Tongue (tissue), 2 donors: ENCODE data around the gene LHB. TPM values are rescaled to one million over a fixed set of nuclear protein-coding genes. Genes with fewer than 3 reads are reported as not detected.
"Not testable (repeated sequence)": the region's sequence is repeated elsewhere in the genome, so short reads cannot be mapped to it uniquely, and the experiment has no call there.

Experiments used
- DNase-seq: peaks from one replicate; pipeline ENCODE4 v3.0.0-alpha.2; 2015
- total RNA-seq: library from RNA; depleted of rRNA; stranded (reverse); fragments of >200 nt; gene quantifications from one replicate; pipeline ENCODE4 v1.2.3, GENCODE V29; 2014

LHB gene
- total RNA-seq, 1 donor from 2014 or later = not detected

DNA sequence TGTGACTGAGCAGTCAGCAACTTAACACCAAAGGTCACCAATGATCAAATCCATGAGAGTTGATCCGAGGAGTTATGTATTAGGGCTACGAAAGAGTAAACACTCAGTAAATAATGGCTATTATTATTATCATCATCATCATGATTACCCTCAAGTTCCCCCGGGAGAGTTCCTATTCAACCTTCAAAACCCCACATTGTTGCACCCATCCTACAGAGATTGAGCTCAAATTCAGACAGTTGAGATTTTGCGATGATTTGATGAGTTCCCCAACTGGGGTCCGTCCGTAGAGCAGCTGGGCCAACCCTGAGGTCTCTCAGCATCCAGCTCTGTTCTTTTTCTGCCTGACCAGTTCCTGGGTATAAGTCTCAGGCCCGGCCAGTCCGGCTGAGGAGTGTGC, 21.2 kb upstream of the LHB start:
- DNase-seq = not testable (repeated sequence)

DNA sequence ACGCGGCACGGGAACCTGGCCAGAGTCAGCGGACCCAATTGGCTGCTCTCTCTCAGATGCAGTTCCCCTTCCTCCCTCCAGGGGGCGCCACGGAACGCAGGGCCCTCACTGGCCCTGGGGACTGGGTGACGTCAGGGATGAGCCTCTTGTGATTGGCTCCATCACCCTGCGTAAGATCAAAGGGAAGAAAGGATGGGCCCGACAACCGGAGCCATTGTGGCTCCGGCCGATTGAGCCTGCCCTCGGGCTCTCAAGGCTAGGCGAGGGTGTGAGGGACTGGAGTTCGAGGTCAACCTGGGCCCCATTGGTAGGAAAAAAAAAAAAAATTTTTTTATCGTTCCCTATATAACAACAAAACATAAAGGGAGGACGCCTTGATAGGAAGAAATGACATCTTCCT, 19.9 kb upstream of the LHB start, which contains the start of gene CGB1:
Gene CGB1 (minus strand): TSS at position 81 of the 400 bp plus-strand sequence. CDS start 184 bp downstream, outside the sequence.
- not testable (repeated sequence) for DNase-seq

GRCh38 chr19:49031642-49032301, 14.9 kb upstream of the LHB start, which contains the start of gene CGB2:
TSS of gene CGB2 (plus strand) at chr19:49031890. CDS start at chr19:49032096, 206 bp downstream.
- DNase-seq = not testable (repeated sequence)

DNA sequence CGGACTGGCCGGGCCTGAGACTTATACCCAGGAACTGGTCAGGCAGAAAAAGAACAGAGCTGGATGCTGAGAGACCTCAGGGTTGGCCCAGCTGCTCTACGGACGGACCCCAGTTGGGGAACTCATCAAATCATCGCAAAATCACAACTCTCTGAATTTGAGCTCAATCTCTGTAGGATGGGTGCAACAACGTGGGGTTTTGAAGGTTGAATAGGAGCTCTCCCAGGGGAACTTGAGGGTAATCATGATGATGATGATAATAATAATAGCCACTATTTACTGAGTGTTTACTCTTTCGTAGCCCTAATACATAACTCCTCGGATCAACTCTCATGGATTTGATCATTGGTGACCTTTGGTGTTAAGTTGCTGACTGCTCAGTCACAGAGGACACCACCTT, 13.4 kb upstream of the LHB start:
- not testable (repeated sequence) for DNase-seq

- not testable (repeated sequence) for DNase-seq
These were observed 12.9 kb upstream of the LHB start for GRCh38 chr19:49029749-49030148.

DNA sequence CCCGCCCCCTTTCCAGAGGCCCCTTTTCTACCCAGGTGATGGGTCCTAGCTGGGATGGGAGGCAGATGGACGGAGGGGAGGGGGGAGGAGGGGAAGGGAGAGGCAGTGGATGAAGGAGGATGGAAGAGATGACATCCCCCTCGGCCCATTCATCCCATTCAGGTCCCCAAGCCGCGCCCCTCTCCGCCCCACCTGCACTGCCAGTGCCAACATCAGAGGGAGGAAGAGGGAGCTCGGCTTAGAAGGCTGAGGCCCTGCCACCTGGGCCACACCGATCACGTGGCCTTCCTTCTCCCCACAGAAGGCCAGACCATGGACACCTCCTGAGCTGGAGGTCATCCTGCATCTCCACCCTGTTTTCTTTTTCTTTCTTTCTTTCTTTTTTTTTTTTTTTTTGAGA, 11.8 kb upstream of the LHB start:
- DNase-seq = not testable (repeated sequence)

- not testable (repeated sequence) for DNase-seq
These were observed 8.7 kb upstream of the LHB start for GRCh38 chr19:49025599-49025998.

DNA sequence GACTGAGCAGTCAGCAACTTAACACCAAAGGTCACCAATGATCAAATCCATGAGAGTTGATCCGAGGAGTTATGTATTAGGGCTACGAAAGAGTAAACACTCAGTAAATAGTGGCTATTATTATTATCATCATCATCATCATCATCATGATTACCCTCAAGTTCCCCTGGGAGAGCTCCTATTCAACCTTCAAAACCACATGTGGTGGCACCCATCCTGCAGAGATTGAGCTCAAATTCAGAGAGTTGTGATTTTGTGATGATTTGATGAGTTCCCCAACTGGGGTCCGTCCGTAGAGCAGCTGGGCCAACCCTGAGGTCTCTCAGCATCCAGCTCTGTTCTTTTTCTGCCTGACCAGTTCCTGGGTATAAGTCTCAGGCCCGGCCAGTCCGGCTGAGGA, 8.2 kb upstream of the LHB start:
- not testable (repeated sequence) for DNase-seq

GRCh38 chr19:49024233-49024632, 7.3 kb upstream of the LHB start, which contains the start of gene CGB3:
TSS of gene CGB3 (minus strand) at chr19:49024333. CDS start at chr19:49023971, 362 bp downstream.
- DNase-seq = not testable (repeated sequence)

DNA sequence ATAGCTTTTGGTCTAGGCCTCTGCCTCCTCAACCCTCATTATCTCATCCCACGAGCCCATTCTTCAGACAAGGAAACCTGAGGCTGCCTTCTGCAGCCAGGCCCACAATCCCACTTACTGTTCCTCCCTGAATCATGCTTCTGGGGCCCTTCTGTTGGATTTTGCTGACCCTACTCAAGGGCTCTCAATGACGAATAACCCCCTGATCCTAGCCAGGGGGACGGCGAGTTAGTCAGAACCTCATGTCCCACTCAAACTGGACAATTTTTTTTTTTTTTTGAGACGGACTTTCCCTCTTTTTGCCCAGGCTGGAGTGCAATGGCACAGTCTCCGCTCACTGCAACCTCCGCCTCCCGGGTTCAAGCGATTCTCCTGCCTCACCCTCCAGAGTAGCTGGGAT, 5.2 kb upstream of the LHB start:
- DNase-seq = no peak

DNA sequence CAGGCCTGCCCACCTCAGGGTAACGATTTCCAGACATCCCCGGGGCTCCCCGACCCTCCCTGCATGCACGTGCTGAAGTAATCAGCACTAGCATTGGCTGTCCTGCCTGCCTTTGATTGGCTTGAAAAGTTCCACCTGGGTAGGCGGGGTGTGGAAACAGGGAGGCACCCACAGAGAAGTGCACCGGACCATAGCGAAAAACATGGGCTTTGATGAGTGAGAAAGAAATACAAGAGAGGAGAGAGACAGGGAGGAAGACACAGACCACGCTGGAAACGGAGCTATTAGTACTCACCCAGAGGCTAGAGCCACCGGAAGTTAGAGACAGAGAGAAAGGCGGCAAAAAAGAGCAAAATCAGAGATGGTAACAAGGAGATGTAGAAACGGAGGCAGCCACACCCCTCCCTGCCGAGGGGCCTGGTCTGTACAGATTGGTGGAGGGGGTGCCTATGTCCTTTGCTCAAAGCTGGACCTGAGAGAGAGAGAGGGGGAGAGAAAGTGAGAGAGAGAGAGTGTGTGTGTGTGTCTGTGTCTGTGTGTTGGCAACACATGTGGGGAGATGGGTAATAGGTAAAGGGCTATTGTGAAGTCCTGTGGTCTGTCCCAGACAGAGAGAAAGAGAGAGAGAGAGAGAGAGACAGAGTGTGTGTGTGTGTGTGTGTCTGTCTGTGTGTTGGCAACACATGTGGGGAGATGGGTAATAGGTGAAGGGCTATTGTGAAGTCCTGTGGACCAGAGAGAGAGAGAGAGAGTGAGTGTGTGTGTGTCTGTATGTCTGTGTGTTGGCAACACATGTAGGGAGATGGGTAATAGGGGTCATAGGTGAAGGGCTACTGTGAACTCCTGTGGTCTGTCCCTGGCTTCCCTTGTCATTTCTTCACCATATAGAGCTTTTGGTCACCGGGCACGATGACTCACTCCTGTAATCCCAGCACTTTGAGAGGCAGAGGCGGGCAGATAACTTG, 4.3 kb upstream of the LHB start:
- DNase-seq = no peak

- DNase-seq = no peak
These were observed 3.5 kb upstream of the LHB start for GRCh38 chr19:49020342-49020741.

GRCh38 chr19:49019242-49019932, 2.5 kb upstream of the LHB start:
- DNase-seq = peak; percentile 28

- DNase-seq = not testable (repeated sequence)
These were observed 1.7 kb upstream of the LHB start for GRCh38 chr19:49018388-49019241.

DNA sequence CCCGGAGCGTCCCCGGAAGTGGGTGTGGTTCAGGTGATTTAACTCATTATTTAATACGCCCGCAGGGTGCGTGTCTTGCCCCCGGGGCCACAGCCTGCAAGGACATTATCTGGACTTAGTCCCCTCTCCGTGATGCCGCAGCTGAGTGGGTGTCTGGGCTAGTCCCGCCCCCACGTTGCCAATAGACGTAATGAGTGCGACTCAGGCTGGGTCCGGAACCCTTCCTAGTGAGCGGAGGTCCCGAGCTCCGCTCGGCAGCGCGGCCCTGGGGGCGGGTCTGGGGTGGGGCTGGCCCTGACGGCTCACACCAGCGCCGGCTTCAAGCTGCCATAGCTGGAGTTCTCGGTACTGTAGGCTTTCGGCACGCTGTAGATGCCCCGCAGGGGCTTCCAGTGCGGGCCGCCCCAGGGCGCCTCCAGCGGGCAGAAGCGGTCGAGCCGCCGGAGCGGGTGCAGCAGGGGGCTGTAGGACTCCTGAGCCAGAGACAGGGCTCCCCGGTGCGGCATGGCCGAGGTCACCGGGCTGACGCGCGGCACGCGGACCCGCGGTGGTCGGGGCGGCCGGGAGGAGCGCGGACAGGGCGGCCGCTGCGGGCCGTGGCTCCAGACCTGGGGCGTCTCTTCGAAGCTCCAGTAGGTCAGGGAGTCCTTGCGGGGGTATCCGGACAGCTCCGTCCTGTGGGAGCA, 918 bp upstream of the LHB start:
- peak; percentile 57 for DNase-seq

DNA sequence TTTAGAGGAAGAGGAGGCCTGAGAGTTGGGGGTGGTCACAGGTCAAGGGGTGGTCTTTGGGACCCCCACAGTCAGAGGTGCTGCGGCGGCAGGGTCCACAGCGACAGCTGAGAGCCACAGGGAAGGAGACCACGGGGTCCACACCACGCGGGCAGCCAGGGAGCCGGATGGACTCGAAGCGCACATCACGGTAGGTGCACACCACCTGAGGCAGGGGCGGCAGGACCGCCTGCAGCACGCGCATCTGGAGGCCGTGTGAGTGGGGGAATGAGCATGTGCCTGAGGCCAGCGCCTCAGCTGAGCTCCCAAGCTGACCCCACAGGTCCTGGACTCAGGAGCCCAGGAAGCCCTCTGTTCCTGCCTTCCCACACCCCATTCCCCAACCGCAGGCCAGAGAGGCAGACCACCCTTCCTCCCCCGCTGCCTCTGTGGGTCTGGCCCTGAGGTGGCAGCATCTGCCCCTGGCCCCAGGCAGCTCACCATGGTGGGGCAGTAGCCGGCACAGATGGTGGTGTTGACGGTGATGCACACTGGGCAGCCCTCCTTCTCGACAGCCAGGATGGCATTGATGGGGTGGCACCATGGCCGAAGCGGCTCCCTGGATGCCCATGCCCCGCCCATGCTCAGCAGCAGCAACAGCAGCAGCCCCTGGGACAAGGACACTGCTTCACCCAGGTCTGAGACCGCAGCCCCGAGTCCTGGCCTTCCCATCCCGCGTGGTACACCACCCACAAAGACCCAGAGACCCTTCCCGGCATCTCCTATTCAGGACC, 638 bp downstream of the LHB start:
- DNase-seq = no peak

DNA sequence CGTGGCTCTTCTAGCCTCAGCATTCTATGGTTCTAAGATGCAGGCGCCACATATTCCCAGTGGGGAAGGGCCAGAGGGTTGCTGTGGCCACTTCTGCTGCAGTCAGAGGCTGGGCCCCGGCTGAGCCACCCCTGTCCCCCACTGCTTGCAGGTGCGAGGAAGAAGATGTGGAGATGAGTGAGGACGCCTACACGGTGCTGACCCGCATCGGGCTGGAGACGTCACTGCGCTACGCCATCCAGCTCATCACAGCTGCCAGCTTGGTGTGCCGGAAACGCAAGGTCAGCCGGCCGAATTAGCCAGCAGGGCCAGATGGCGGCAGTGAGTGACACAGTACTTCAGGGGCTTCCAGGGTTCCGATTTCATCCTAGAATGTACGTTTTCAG, 2.0 kb downstream of the LHB start:
- DNase-seq = no peak

DNA sequence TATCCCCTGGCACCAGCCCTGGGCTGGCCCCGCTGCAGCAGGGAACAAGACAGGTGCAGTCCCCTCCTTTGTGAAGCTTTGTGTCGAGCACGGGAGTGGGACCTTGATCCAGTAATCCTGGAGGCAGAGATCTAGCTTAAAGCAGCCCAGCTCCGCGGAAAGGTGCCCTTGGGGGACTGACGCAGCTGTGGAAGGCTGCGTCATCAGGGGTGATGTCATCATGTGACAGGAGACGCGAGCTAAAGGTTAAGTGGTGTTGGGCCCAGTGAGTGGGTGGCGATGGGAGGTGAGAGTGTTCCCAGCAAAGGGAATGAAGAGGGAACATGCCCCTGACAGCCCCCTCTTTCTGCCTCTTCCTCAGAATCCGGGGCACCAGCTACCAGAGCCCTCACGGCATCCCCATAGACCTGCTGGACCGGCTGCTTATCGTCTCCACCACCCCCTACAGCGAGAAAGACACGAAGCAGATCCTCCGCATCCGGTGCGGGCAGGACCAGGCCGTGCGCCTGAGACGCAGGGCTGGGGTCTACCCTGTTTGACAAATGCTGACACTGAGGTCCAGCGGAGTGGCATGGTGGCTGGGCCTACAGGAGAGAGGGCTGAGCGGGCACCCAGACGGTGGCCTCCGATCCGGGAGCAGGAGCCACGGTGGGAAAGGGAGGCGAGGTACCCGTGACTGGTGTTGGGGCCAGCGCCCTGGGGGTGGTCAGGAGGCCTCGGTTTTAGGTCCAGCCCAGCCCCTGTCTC, 2.6 kb downstream of the LHB start:
- DNase-seq = no peak

GRCh38 chr19:49011194-49011593, 5.7 kb downstream of the LHB start:
- no peak for DNase-seq
